GM12878 (cell line): ENCODE data around the gene CHRM1. TPM values are rescaled to one million over a fixed set of nuclear protein-coding genes. Genes with fewer than 3 reads are reported as not detected.

Source experiments
- ATAC-seq: fragments of 200-7000 bp; cut with Tn5 transposase; 3 replicates; pipeline ENCODE4 v1.9.1; 2020; ENCODE audit warnings: mild to moderate bottlenecking, moderate library complexity
- BruUV-seq: library from RNA; stranded (reverse); fragments of 400-500 nt; replicated peaks from 2 replicates; lab custom pipeline; 2021; lab: Mats Ljungman, UMichigan
- CTCF ChIA-PET: fragments of 300-600 bp; sonication (Branson Sonifier 250); formaldehyde crosslinking; extraction: SDS; loops from one replicate; lab custom pipeline; 2021; ENCODE audit warnings: inconsistent platforms; lab: Yijun Ruan, JAX
- POLR2A ChIA-PET: fragments of 350-600 bp; formaldehyde crosslinking; extraction: SDS; loops from one replicate; lab custom pipeline; 2021; ENCODE audit warnings: inconsistent platforms; lab: Charles Lee
- RAD21 ChIA-PET: fragments of 300-600 bp; sonication (Branson Sonifier 250); formaldehyde crosslinking; loops from one replicate; lab custom pipeline; 2023; ENCODE audit warnings: antibody characterized with exemption; ENCODE audit not compliant: unreplicated experiment; lab: Charles Lee
- SMC1A ChIA-PET: fragments of 300-600 bp; sonication (Branson Sonifier 250); formaldehyde crosslinking; loops from one replicate; lab custom pipeline; 2023; ENCODE audit not compliant: unreplicated experiment, uncharacterized antibody; lab: Charles Lee
- DNase-seq: peaks from one replicate; pipeline ENCODE4 v3.0.0-alpha.2; 2011; ENCODE audit warnings: low read depth, low spot score
- FAIRE-seq: peaks from 3 replicates; lab custom pipeline; 2011; peaks lifted over from hg19 to GRCh38; lab: Jason Lieb, UNC
- H2AFZ ChIP-seq: 2 replicates; pipeline ENCODE4 v1.6.0; 2011; ENCODE audit warnings: low read depth, low read length, control low read depth; ENCODE audit not compliant: control insufficient read depth
- H3K27ac ChIP-seq: 2 replicates; pipeline ENCODE4 v1.5.1; 2011; ENCODE audit warnings: control low read depth; ENCODE audit not compliant: control insufficient read depth, insufficient read depth
- H3K27me3 ChIP-seq, 2 experiments: replicated peaks in 1 of 2; 2 replicates each; pipeline versions ENCODE4 v1.6.0 to v1.6.1; 2011; ENCODE audit warnings: low read length in 1 of 2; ENCODE audit not compliant: control insufficient read depth in 2 of 2, insufficient read depth in 2 of 2
- H3K36me3 ChIP-seq, 2 experiments: 2 replicates each; pipeline ENCODE4 v1.5.1; 2011; ENCODE audit warnings: low read length in 1 of 2; ENCODE audit not compliant: control insufficient read depth in 2 of 2, insufficient read depth in 2 of 2
- H3K4me1 ChIP-seq: 2 replicates; pipeline ENCODE4 v1.6.1; 2011; ENCODE audit warnings: mild to moderate bottlenecking, low read length, moderate library complexity, mixed read lengths; ENCODE audit not compliant: control insufficient read depth, insufficient read depth
- H3K4me2 ChIP-seq: 2 replicates; pipeline ENCODE4 v1.6.0; 2011; ENCODE audit warnings: control low read depth; ENCODE audit not compliant: control insufficient read depth, insufficient read depth
- H3K4me3 ChIP-seq: fragments of 200-600 bp; sonication (generic); 2 replicates; pipeline ENCODE4 v1.5.1; 2016
- H3K79me2 ChIP-seq: 2 replicates; pipeline ENCODE4 v1.6.0; 2011; ENCODE audit warnings: low read length; ENCODE audit not compliant: control insufficient read depth, insufficient read depth
- H3K9ac ChIP-seq: 2 replicates; pipeline ENCODE4 v1.8.0; 2011; ENCODE audit warnings: low read length, control low read depth, mixed read lengths; ENCODE audit not compliant: control insufficient read depth, insufficient read depth
- H3K9me3 ChIP-seq: replicated peaks from 3 replicates; pipeline ENCODE4 v1.5.1; 2011; ENCODE audit warnings: mild to moderate bottlenecking, low read length; ENCODE audit not compliant: control insufficient read depth, insufficient read depth
- H4K20me1 ChIP-seq: 2 replicates; pipeline ENCODE4 v1.6.0; 2011; ENCODE audit not compliant: control insufficient read depth, insufficient read depth
- BCL11A ChIP-seq: IDR thresholded peaks from 2 replicates; pipeline ENCODE4 v1.6.1; 2011; ENCODE audit warnings: low read depth, low read length
- CBX5 ChIP-seq: sonication (generic); IDR thresholded peaks from 2 replicates; pipeline ENCODE4 v1.6.1; 2016; ENCODE audit warnings: low read depth, moderate library complexity, mild to moderate bottlenecking, inconsistent platforms
- EZH2 ChIP-seq: IDR thresholded peaks from 2 replicates; pipeline ENCODE4 v1.6.1; 2012; ENCODE audit warnings: low read depth, mild to moderate bottlenecking, control low read depth, inconsistent platforms, low read length, borderline replicate concordance; ENCODE audit not compliant: control insufficient read depth
- MTA3 ChIP-seq: IDR thresholded peaks from 2 replicates; pipeline ENCODE4 v1.6.1; 2012; ENCODE audit warnings: low read length, inconsistent platforms, borderline replicate concordance
- NFYB ChIP-seq: IDR thresholded peaks from 2 replicates; pipeline ENCODE4 v1.6.1; 2011; ENCODE audit warnings: low read depth, mild to moderate bottlenecking, low read length, improper control_type of control experiment, moderate library complexity; ENCODE audit not compliant: insufficient read depth
- NR2C1 ChIP-seq: fragments of 450-650 bp; IDR thresholded peaks from 2 replicates; pipeline ENCODE4 v1.6.1; 2017; ENCODE audit warnings: antibody characterized with exemption, mild to moderate bottlenecking, moderate library complexity
- POLR2AphosphoS2 ChIP-seq: IDR thresholded peaks from 2 replicates; pipeline ENCODE4 v1.6.1; 2011; ENCODE audit warnings: low read depth, mild to moderate bottlenecking, low read length, improper control_type of control experiment, moderate library complexity
- RELA ChIP-seq: fragments of 450-650 bp; IDR thresholded peaks from 2 replicates; pipeline ENCODE4 v1.8.0; 2014; ENCODE audit warnings: borderline replicate concordance; ENCODE audit not compliant: partially characterized antibody
- RUNX3 ChIP-seq: IDR thresholded peaks from 2 replicates; pipeline ENCODE4 v1.6.1; 2012; ENCODE audit warnings: low read length, inconsistent platforms
- SREBF1 ChIP-seq: IDR thresholded peaks from 2 replicates; pipeline ENCODE4 v1.6.1; 2012; ENCODE audit warnings: mild to moderate bottlenecking, low read length
- TAF1 ChIP-seq: IDR thresholded peaks from 2 replicates; pipeline ENCODE4 v1.6.1; 2011; ENCODE audit warnings: mild to moderate bottlenecking, low read depth, low read length, borderline replicate concordance
- ZNF274 ChIP-seq: IDR thresholded peaks from one replicate; pipeline ENCODE4 v1.8.0; 2011; ENCODE audit not compliant: insufficient read length, insufficient read depth
- ZZZ3 ChIP-seq: IDR thresholded peaks from 2 replicates; pipeline ENCODE4 v1.6.1; 2011; ENCODE audit warnings: low read depth; ENCODE audit not compliant: control insufficient read depth, insufficient read length
- WGBS: methylation state at CpG from one replicate; pipeline ENCODE4 v1.1.6; 2016; ENCODE audit warnings: low lambda C conversion rate; ENCODE audit not compliant: insufficient replicate concordance, insufficient coverage; ENCODE audit errors: missing lambda C conversion rate; 5-methylcytosine and 5-hydroxymethylcytosine counted together
- in situ Hi-C: fragments of 300-500 bp; cut with MboI; formaldehyde crosslinking; loops from 9 replicates; pipeline ENCODE4 v1.14.3; 2018; ENCODE audit warnings: mixed read lengths
- intact Hi-C: fragments of 100-400 bp; cut with micrococcal nuclease; formaldehyde crosslinking; loops from one replicate; pipeline ENCODE4 v1.14.2; 2022; ENCODE audit not compliant: unreplicated experiment
- polyA plus RNA-seq, 11 experiments: library from polyadenylated mRNA; depleted of rRNA in 4 of 11; unstranded in 6 of 11; stranded (reverse) in 5 of 11; fragments of >200 nt; fragmentation: Nextera tagmentation in 4 of 11; fragmentation: Illumina TruSeq in 1 of 11; extraction: Ambion mirVana in 4 of 11; extraction: Trizol in 1 of 11; gene quantifications; 1 replicate in 1 of 11; 2 replicates in 10 of 11; pipeline versions ENCODE4 v1.2.1 to v1.2.3, GENCODE V29; 2011 to 2016; ENCODE audit warnings: inconsistent platforms in 2 of 11, missing spikeins in 2 of 11, low read depth in 1 of 11
- total RNA-seq, 4 experiments: library from RNA; depleted of rRNA in 3 of 4; stranded (reverse); fragments of >200 nt in 3 of 4; fragmentation: Illumina TruSeq in 1 of 4; extraction: Trizol in 1 of 4; gene quantifications; 2 replicates each; pipeline versions ENCODE4 v1.2.1 to v1.2.3, GENCODE V29; 2013 to 2021

CHRM1 gene
- total and polyA plus RNA-seq, 10 of the 15 experiments (the other 5 are each of a cell fraction or from before 2014, with no cell fraction given) = not detected

DNA sequence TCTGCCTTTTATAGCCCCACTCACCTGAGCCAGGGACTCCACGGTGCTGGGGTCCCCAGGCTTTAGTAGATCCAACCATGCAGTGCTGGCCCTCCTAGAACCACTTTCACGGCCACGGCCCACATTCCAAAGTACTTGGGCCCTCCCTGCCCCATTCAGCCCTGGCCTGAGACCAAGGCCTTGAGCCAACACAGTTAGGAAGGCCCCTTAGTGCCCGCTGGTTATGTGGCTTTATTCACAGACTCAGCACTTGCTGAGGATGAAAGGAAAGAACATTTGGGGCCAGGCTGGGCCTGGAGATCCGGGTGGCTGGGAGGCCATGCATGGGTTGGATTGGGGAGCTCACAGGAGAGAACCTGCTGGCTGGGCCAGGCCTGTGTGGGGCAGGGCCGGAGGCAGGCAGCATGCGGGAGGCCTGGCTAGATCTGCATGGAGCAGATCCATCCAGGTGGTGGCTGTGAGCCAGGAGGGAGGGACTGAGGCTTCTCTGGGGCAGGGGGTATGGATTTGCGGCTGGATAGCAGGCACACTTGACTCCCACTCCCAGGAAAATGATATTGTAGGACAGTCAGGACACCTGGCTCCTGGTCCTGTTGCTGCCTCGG is 12.6 kb downstream of the CHRM1 start:
- H3K9me3 ChIP-seq = no peaks in the 10 kb centered on the region
- no peaks in the 10 kb centered on the region for H3K36me3 ChIP-seq
- H3K4me1 ChIP-seq = peaks cover 6% of the 10 kb centered on the region; the same call in 1 of the 2 replicates
- intact Hi-C loops = loop anchor here (5.0 to 10.0 kb wide), 2 partner anchors 66 to 304 kb away; no protein-coding TSS in a partner anchor
- H3K79me2 ChIP-seq = no peaks in the 10 kb centered on the region
- no peak overlapping the region for H3K4me3 ChIP-seq
- BruUV-seq = no TSS peak
- no peaks in the 10 kb centered on the region for H4K20me1 ChIP-seq
- H3K27me3 ChIP-seq = peaks cover 0 to 3% of the 10 kb centered on the region in 2 experiments
- H2AFZ ChIP-seq = no peak overlapping the region
- TF ChIP-seq NFYB (no peak), ZNF274 (no peak), SREBF1 (no peak), RUNX3 (no peak), TAF1 (no peak), NR2C1 (no peak), RELA (no peak), MTA3 (no peak), EZH2 (no peak), CBX5 (no peak), POLR2AphosphoS2 (no peak), BCL11A (no peak), ZZZ3 (no peak)
- ChIA-PET POLR2A (no interaction called here), CTCF (interaction anchor here (0.6 to 11.9 kb wide), 4 partner anchors 10 to 112 kb away, joined by 3 to 327 read pairs (median 3); no protein-coding TSS in a partner anchor), SMC1A (interaction anchor here (1.6 to 10.0 kb wide), 2 partner anchors 67 to 113 kb away, joined by 3 to 116 read pairs; no protein-coding TSS in a partner anchor), RAD21 (interaction anchor here (0.7 to 3.7 kb wide), 3 partner anchors 14 to 115 kb away, joined by 3 to 22 read pairs (median 5); no protein-coding TSS in a partner anchor)
- WGBS = 19% methylated on average over 9 of the region's 9 CpGs
- H3K27ac ChIP-seq = no peak overlapping the region
- H3K9ac ChIP-seq = no peak overlapping the region
- ATAC-seq = no peak
- DNase-seq = no peak
- no peak overlapping the region for H3K4me2 ChIP-seq
- no peak for FAIRE-seq
- in situ Hi-C loops = loop anchor here (5.0 kb wide), 2 partner anchors 114 to 304 kb away; no protein-coding TSS in a partner anchor
